Esophagus squamous epithelium (tissue), 5 donors: ENCODE measurements around the gene MTHFSD. TPM values are rescaled to one million over a fixed set of nuclear protein-coding genes. Genes with fewer than 3 reads are reported as not detected.
A peak's percentile ranks its signal among the peaks of the same experiment; 100 is the strongest.

Source experiments
- DNase-seq: peaks from one replicate; lab custom pipeline; 2025; lab: John Stamatoyannopoulos, UW
- H3K27ac ChIP-seq, 4 donors: fragments of 200-600 bp; sonication (generic); one replicate each; pipeline ENCODE4 v1.5.1; 2016 to 2019; ENCODE audit warnings: mild to moderate bottlenecking in 1 of 4
- H3K27me3 ChIP-seq, 4 donors: fragments of 200-600 bp; sonication (generic); 1 replicate in 3 of 4; 2 replicates in 1 of 4; pipeline versions ENCODE4 v1.5.1 to v1.6.0; 2017 to 2021; ENCODE audit warnings: antibody characterized with exemption in 1 of 4
- H3K36me3 ChIP-seq, 3 donors: fragments of 200-600 bp; sonication (generic); one replicate each; pipeline ENCODE4 v1.5.1; 2016 to 2019
- H3K4me1 ChIP-seq, 3 donors: fragments of 200-600 bp; sonication (generic); one replicate each; pipeline ENCODE4 v1.5.1; 2017 to 2019
- H3K4me3 ChIP-seq, 4 donors: fragments of 200-600 bp; sonication (generic); 1 replicate in 3 of 4; 2 replicates in 1 of 4; pipeline ENCODE4 v1.5.1; 2016 to 2019; ENCODE audit warnings: mild to moderate bottlenecking in 2 of 4, moderate library complexity in 1 of 4
- H3K9me3 ChIP-seq, 3 donors: fragments of 200-600 bp; sonication (generic); one replicate each; pipeline ENCODE4 v1.5.1; 2016 to 2019
- POLR2A ChIP-seq, 4 donors: fragments of 450-650 bp; IDR thresholded peaks; one replicate each; pipeline ENCODE4 v1.6.1; 2017; ENCODE audit warnings: antibody characterized with exemption in 4 of 4, mild to moderate bottlenecking in 4 of 4, moderate library complexity in 3 of 4
- WGBS, 2 donors: methylation state at CpG; one replicate each; pipeline ENCODE4 v1.1.5; 2018; 5-methylcytosine and 5-hydroxymethylcytosine counted together
- intact Hi-C: fragments of 100-400 bp; cut with DNase I; formaldehyde crosslinking; loops from one replicate; pipeline ENCODE4 v1.15.0; 2022
- total RNA-seq, 4 donors: library from RNA; depleted of rRNA; stranded (reverse); fragments of >200 nt; gene quantifications; one replicate each; pipeline ENCODE4 v1.1.0, GENCODE V29; 2016
- TF ChIP-seq, protein P1 (sequence below), 6 experiments: fragments of 450-650 bp in 4 of 6; fragments of 200-600 bp in 2 of 6; sonication (generic) in 2 of 6; IDR thresholded peaks; one replicate each; pipeline ENCODE4 v1.5.1; 2016 to 2019; ENCODE audit warnings: antibody characterized with exemption in 6 of 6, mild to moderate bottlenecking in 4 of 6, moderate library complexity in 4 of 6
- donor health status: DM: yes; HTN: yes; CAD: no.

The MTHFSD gene
- total RNA-seq, 4 donors from 2014 or later: 10.7 to 17.7 (median 14.8) TPM

DNA sequence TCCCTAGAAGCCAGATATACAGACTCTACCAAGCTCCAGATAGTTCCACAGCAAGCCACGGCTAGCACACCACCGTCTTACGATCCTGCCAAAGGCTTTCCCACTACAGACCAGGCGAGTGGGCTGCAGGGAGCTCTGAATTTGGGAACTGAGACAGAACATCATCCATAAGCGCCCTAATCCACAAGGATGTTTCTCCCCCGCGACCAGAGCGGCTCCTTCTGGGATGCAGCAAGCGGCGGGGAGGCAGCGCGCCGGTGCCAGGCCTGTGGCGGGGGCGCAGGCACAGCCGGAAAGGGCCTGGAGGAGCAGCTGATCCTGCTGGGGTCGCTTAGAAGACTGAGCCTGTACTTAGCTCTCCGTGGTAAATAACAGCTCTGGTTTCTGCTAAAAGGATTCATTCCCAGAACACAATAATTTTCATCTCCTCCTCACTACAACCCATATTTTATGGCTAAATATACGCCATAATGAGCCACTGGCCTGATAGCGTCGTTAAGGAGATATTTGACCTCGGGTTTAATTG, 60.9 kb downstream of the MTHFSD start:
- Histone ChIP-seq H3K9me3 (no peaks in the 10 kb centered on the region), H3K36me3 (peaks cover 0 to 6% (median 0%) of the 10 kb centered on the region in 3 donors), H3K27ac (peak overlapping the region; percentile 76 to 95 (median 92)), H3K27me3 (peaks cover 6 to 99% (median 26%) of the 10 kb centered on the region in 4 donors), H3K4me3 (peak overlapping the region in 3 of 4 donors; percentile 14 to 63 (median 17)), H3K4me1 (peaks cover 9 to 62% (median 10%) of the 10 kb centered on the region in 3 donors)
- DNase-seq: no peak
- no peak for TF ChIP-seq POLR2A (IDR thresholded peaks at IDR 0.05)
- TF ChIP-seq, protein P1, sequence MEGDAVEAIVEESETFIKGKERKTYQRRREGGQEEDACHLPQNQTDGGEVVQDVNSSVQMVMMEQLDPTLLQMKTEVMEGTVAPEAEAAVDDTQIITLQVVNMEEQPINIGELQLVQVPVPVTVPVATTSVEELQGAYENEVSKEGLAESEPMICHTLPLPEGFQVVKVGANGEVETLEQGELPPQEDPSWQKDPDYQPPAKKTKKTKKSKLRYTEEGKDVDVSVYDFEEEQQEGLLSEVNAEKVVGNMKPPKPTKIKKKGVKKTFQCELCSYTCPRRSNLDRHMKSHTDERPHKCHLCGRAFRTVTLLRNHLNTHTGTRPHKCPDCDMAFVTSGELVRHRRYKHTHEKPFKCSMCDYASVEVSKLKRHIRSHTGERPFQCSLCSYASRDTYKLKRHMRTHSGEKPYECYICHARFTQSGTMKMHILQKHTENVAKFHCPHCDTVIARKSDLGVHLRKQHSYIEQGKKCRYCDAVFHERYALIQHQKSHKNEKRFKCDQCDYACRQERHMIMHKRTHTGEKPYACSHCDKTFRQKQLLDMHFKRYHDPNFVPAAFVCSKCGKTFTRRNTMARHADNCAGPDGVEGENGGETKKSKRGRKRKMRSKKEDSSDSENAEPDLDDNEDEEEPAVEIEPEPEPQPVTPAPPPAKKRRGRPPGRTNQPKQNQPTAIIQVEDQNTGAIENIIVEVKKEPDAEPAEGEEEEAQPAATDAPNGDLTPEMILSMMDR (IDR thresholded peaks at IDR 0.05): no peak
- 20 to 28% methylated on average over 9 to 20 of the region's 22 CpGs for WGBS, 2 donors
- intact Hi-C loops: no loop called here

DNA sequence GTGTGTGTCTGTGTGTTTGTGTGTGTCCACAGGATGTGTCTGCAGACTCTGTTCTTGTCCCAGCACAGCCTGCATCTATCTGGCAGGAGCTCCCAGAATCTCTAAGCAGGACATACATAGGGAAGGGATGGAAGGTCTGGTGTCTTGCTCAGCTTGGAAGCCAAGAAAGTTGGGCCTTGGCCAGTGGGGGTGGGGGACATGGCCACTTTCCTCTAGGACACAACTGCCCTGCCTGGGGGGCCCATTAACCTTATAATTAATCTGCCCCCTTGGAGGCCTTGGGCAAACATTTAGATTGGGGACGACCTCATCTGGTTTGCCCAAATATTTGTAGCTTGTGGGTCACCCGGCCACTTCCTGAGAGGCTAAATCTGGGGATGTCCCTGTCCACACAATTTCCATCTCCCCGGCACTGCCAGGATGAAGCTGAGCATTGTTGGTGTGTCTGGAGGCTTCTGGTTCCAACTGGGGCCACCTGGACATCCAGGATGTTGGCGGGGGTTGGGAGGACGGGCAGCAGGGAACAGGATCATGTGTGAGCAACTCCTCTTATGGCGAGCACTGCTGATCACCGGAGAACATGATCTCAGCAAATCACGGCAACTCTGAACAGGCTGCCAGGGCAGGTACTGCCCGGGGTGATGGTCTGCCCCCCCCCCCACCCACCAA, 61.9 kb downstream of the MTHFSD start:
- peaks cover 6 to 96% (median 18%) of the 10 kb centered on the region in 4 donors for H3K27me3 ChIP-seq
- TF ChIP-seq, protein P1 (IDR thresholded peaks at IDR 0.05): no peak
- TF ChIP-seq POLR2A (IDR thresholded peaks at IDR 0.05): no peak
- intact Hi-C loops: no loop called here

DNA sequence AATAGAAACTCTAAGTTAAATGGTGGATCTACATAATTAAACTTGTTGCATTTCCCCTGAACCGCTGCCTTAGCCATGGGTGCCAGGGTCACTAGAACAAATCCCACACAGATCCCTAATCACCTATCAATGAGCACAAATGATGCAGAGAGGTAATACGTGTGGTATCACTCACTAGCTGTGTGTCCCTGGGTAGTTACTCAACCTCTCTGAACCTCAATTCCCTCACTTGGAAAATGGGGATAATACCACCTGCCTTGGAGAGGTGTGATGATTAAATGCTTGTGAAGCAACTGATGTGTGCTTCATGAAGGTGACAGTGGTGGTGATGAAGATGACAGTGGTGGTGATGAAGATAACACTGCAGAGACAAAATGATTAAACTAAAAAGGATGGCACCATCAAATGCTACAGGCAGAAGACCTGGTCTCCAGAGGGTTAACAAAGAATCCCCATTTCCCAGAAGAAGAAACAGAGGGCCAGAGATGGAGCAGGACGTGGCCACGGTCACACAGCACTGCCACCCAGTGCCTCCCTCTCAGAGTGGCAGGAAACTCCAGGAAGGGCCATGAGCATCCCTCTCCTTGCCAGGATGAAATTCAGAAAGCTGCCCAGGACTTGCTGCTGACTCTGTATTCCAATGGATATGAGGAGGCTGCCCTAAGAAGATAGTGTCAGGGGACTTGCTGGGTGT, 62.6 kb downstream of the MTHFSD start:
- no peak overlapping the region for H3K4me3 ChIP-seq
- H3K36me3 ChIP-seq: peaks cover 0 to 8% (median 0%) of the 10 kb centered on the region in 3 donors
- intact Hi-C loops: no loop called here
- H3K9me3 ChIP-seq: no peaks in the 10 kb centered on the region
- H3K27me3 ChIP-seq: peaks cover 6 to 89% (median 11%) of the 10 kb centered on the region in 4 donors
- H3K27ac ChIP-seq: peak overlapping the region; percentile 76 to 95 (median 92)
- DNase-seq: no peak
- no peak for TF ChIP-seq POLR2A (IDR thresholded peaks at IDR 0.05)
- TF ChIP-seq, protein P1 (IDR thresholded peaks at IDR 0.05): no peak
- peaks cover 5 to 45% (median 7%) of the 10 kb centered on the region in 3 donors for H3K4me1 ChIP-seq
- 38 to 43% methylated on average over 4 of the region's 4 CpGs for WGBS, 2 donors

More for the DNA sequence above, 61.9 kb downstream of the MTHFSD start:
- Histone ChIP-seq H3K9me3 (no peaks in the 10 kb centered on the region), H3K4me3 (no peak overlapping the region), H3K4me1 (peaks cover 5 to 52% (median 10%) of the 10 kb centered on the region in 3 donors), H3K27ac (peak overlapping the region; percentile 76 to 95 (median 92)), H3K36me3 (peaks cover 0 to 8% (median 0%) of the 10 kb centered on the region in 3 donors)
- 20% methylated on average over 1 of the region's 9 CpGs; no CpG with 5 or more reads in 1 of the 2 donors for WGBS, 2 donors
- DNase-seq: no peak

DNA sequence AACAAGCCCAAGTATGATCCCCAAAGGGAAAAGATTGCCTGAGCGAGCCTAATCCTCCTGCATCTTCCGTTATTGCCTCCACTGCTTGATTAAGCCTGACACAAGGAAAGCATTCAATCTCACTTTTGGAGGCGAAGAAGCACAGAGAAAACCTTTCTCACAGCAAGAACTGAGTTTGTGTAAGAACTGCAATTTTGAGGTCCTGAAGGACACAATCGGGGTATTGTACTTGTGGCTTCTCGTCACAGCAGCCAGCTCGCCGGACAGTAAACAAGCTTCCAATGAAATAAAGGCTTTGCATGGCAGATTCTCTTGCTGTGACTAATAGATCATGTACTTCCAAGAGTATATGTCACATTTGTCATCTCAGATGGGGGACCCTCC, 63.4 kb downstream of the MTHFSD start:
- Histone ChIP-seq H3K4me3 (no peak overlapping the region), H3K9me3 (no peaks in the 10 kb centered on the region), H3K36me3 (peaks cover 0 to 8% (median 0%) of the 10 kb centered on the region in 3 donors), H3K27ac (peak overlapping the region; percentile 14 to 95 (median 76)), H3K4me1 (peaks cover 0 to 39% (median 5%) of the 10 kb centered on the region in 3 donors), H3K27me3 (peaks cover 0 to 86% (median 9%) of the 10 kb centered on the region in 4 donors)
- 65 to 73% methylated on average over 6 to 7 of the region's 7 CpGs for WGBS, 2 donors
- intact Hi-C loops: no loop called here
- DNase-seq: no peak
- TF ChIP-seq, protein P1 (IDR thresholded peaks at IDR 0.05): no peak
- TF ChIP-seq POLR2A (IDR thresholded peaks at IDR 0.05): no peak
